Heart left ventricle (tissue), 13 donors: ENCODE measurements around the gene MUC3A.

Source experiments
- CTCF ChIP-seq, 12 donors: fragments of 200-600 bp; sonication (generic) in 4 of 12; IDR thresholded peaks; one replicate each; pipeline versions ENCODE4 v1.5.0 to v1.8.0; 2018 to 2022; ENCODE audit warnings: antibody characterized with exemption in 12 of 12, mild to moderate bottlenecking in 5 of 12
- POLR2A ChIP-seq, 2 donors: fragments of 450-650 bp; IDR thresholded peaks; one replicate each; pipeline ENCODE4 v1.6.1; 2017; ENCODE audit warnings: antibody characterized with exemption in 2 of 2, mild to moderate bottlenecking in 2 of 2, moderate library complexity in 2 of 2
- donor health status: ischemic (EF 13 %, LVEDD 7.1; RV severe dilation, severe dysfunction).
- donor health status: DM: no; HTN: yes; CAD: no.
- donor health status: DM: no; HTN: no; CAD: no.
- donor health status: ischemic (EF 25% LVEDD 6.9; RV normal size, moderate dysfunction).
- donor health status: ischemic (EF 25% LVEDD 5.7; RV mildly dilated, moderate dysfunction).
- donor health status: ischemic (EF 35%, LVEDD 5.7; RV mildly dilated, moderate dysfunction).
- donor health status: nonischemic (EF 11% LVEDD 7.7; RV severe dilation, severe dysfunction).
- donor health status: DM: yes; HTN: yes; CAD: no.
- donor health status: PGD.
- donor health status: ischemic (EF 29% LVEDD 5.4; RV normal size, mild dysfunction).
- donor health status: nonischemic (EF 23%, LVEDD 6.1; RV moderate dilation, normal function).

DNA sequence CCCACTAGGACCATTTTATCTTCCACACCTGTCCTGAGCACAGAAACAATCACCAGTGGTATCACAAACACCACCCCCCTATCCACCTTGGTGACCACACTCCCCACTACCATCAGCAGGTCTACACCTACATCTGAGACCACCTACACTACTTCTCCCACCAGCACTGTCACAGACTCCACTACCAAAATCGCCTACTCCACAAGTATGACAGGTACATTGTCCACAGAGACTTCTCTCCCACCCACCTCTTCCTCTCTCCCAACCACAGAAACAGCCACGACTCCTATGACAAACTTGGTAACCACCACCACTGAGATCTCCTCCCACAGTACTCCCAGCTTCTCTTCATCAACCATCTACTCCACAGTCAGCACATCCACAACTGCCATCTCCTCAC lies 3.3 kb downstream of the MUC3A start:
- TF ChIP-seq CTCF (IDR thresholded peaks at IDR 0.05) (no peak), POLR2A (IDR thresholded peaks at IDR 0.05) (no peak)
